Neural progenitor cell (in vitro differentiated cells): Measurements from ENCODE around the gene DRAXIN. TPM values are rescaled to one million over a fixed set of nuclear protein-coding genes. Genes with fewer than 3 reads are reported as not detected.

Experiments used
- DNase-seq: peaks from one replicate; pipeline ENCODE4 v3.0.0-alpha.2; 2016; ENCODE audit warnings: low spot score
- H2AFZ ChIP-seq: fragments of 200-600 bp; sonication (generic); replicated peaks from 2 replicates; pipeline ENCODE4 v1.6.1; 2016; ENCODE audit warnings: antibody characterized with exemption
- H3F3A ChIP-seq: fragments of 200-600 bp; sonication (generic); 2 replicates; pipeline ENCODE4 v1.6.1; 2016; ENCODE audit warnings: antibody characterized with exemption, low read depth
- H3K27ac ChIP-seq: fragments of 200-600 bp; sonication (generic); 2 replicates; pipeline ENCODE4 v1.5.1; 2016; ENCODE audit warnings: mild to moderate bottlenecking
- H3K27me3 ChIP-seq: fragments of 200-600 bp; sonication (generic); 2 replicates; pipeline ENCODE4 v1.6.1; 2016; ENCODE audit warnings: mild to moderate bottlenecking, moderate library complexity
- H3K36me3 ChIP-seq: fragments of 200-600 bp; sonication (generic); 2 replicates; pipeline ENCODE4 v1.5.1; 2016
- H3K4me1 ChIP-seq: fragments of 200-600 bp; sonication (generic); 2 replicates; pipeline ENCODE4 v1.6.1; 2016; ENCODE audit warnings: mixed run types
- H3K4me2 ChIP-seq: fragments of 200-600 bp; sonication (generic); 2 replicates; pipeline ENCODE4 v1.6.1; 2016
- H3K4me3 ChIP-seq: fragments of 200-600 bp; sonication (generic); 2 replicates; pipeline ENCODE4 v1.5.1; 2016
- H3K79me2 ChIP-seq: fragments of 200-600 bp; sonication (generic); 2 replicates; pipeline ENCODE4 v1.6.1; 2016; ENCODE audit warnings: low read depth
- H3K9ac ChIP-seq: fragments of 200-600 bp; sonication (generic); 2 replicates; pipeline ENCODE4 v1.6.1; 2016
- H3K9me3 ChIP-seq: fragments of 200-600 bp; sonication (generic); 2 replicates; pipeline ENCODE4 v1.5.1; 2016; ENCODE audit warnings: low read depth
- H4K20me1 ChIP-seq: fragments of 200-600 bp; sonication (generic); 2 replicates; pipeline ENCODE4 v1.6.1; 2016; ENCODE audit warnings: low read depth
- H3K27ac Mint-ChIP-seq: 3 replicates; pipeline ENCODE4 v1.8.0; 2021; ENCODE audit warnings: mixed read lengths
- H3K27me3 Mint-ChIP-seq: 2 replicates; pipeline ENCODE4 v1.8.0; 2022; ENCODE audit warnings: low read depth, mild to moderate bottlenecking, inconsistent platforms, moderate library complexity, mixed read lengths; ENCODE audit not compliant: insufficient read depth
- H3K36me3 Mint-ChIP-seq: 3 replicates; pipeline ENCODE4 v1.8.0; 2021; ENCODE audit warnings: mixed read lengths
- H3K4me1 Mint-ChIP-seq: 3 replicates; pipeline ENCODE4 v1.8.0; 2021; ENCODE audit warnings: mixed read lengths
- H3K4me3 Mint-ChIP-seq: 3 replicates; pipeline ENCODE4 v1.8.0; 2021; ENCODE audit warnings: mild to moderate bottlenecking, moderate library complexity, mixed read lengths
- H3K9me3 Mint-ChIP-seq: 3 replicates; pipeline ENCODE4 v1.8.0; 2020; ENCODE audit warnings: mixed read lengths
- CTCF ChIP-seq: fragments of 200-600 bp; sonication (generic); IDR thresholded peaks from 2 replicates; pipeline ENCODE4 v1.5.1; 2017; ENCODE audit warnings: antibody characterized with exemption, mild to moderate bottlenecking
- EZH2 ChIP-seq: fragments of 200-600 bp; sonication (generic); IDR thresholded peaks from 2 replicates; pipeline ENCODE4 v1.6.1; 2017; ENCODE audit warnings: antibody characterized with exemption, mild to moderate bottlenecking, moderate library complexity
- EZH2phosphoT487 ChIP-seq: fragments of 200-600 bp; sonication (generic); IDR thresholded peaks from 2 replicates; pipeline ENCODE4 v1.6.1; 2017; ENCODE audit warnings: antibody characterized with exemption
- total RNA-seq: library from RNA; depleted of rRNA; stranded (reverse); fragments of >200 nt; gene quantifications from 2 replicates; pipeline ENCODE4 v1.2.3, GENCODE V29; 2015; ENCODE audit warnings: low replicate concordance

The DRAXIN gene
- total RNA-seq, 1 donor from 2014 or later = 27.1 TPM

GRCh38 chr1:11768821-11769220, 77.3 kb downstream of the DRAXIN start:
- Histone ChIP-seq H3K79me2 (no peaks in the 10 kb centered on the region), H3K27ac (no peak overlapping the region)

DNA sequence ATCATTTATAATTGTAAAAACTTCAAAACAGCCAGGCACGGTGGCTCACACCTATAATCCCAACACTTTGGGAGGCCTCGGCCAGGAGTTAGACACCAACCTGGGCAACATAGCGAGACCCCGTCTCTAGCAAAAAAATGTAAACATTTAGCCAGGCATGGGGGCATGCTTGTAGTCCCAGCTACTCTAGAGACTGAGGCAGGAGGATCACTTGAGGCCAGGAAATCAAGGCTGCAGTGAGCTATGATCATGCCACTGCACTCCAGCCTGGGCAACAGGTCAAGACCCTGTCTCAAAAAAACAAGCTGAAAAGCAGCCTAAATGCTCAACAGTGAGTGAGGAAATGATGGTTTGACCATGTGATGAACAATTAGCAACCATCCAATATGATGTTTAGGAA, 77.8 kb downstream of the DRAXIN start:
- Histone ChIP-seq H3K9me3 (no peaks in the 10 kb centered on the region), H4K20me1 (no peaks in the 10 kb centered on the region), H3K36me3 (no peaks in the 10 kb centered on the region), H3K27me3 (peaks cover 9% of the 10 kb centered on the region), H3K9ac (no peak overlapping the region), H3K4me3 (no peak overlapping the region), H3F3A (no peaks in the 10 kb centered on the region), H3K27ac (no peak overlapping the region), H3K79me2 (no peaks in the 10 kb centered on the region), H3K4me1 (peaks cover 3% of the 10 kb centered on the region), H2AFZ (no peak overlapping the region), H3K4me2 (no peak overlapping the region)
- no peaks in the 10 kb centered on the region for H3K9me3 Mint-ChIP-seq
- TF ChIP-seq EZH2phosphoT487 (no peak), EZH2 (no peak), CTCF (no peak)
- peaks cover 2% of the 10 kb centered on the region for H3K4me1 Mint-ChIP-seq
- H3K27ac Mint-ChIP-seq = no peak overlapping the region
- no peak overlapping the region for H3K4me3 Mint-ChIP-seq
- H3K27me3 Mint-ChIP-seq = peaks cover 3% of the 10 kb centered on the region
- DNase-seq = no peak
- no peaks in the 10 kb centered on the region for H3K36me3 Mint-ChIP-seq

More at GRCh38 chr1:11768821-11769220, 77.3 kb downstream of the DRAXIN start:
- Mint-ChIP-seq H3K27me3 (peaks cover 4% of the 10 kb centered on the region), H3K4me3 (no peak overlapping the region), H3K36me3 (no peaks in the 10 kb centered on the region), H3K9me3 (no peaks in the 10 kb centered on the region), H3K4me1 (peaks cover 5% of the 10 kb centered on the region), H3K27ac (peak overlapping the region; percentile 33)
- Histone ChIP-seq H3K27me3 (peaks cover 13% of the 10 kb centered on the region), H3K9ac (no peak overlapping the region), H4K20me1 (no peaks in the 10 kb centered on the region), H3K9me3 (no peaks in the 10 kb centered on the region), H2AFZ (no peak overlapping the region), H3K4me3 (no peak overlapping the region), H3K4me1 (peaks cover 3% of the 10 kb centered on the region), H3K36me3 (no peaks in the 10 kb centered on the region), H3K4me2 (no peak overlapping the region), H3F3A (no peaks in the 10 kb centered on the region)
- no peak for TF ChIP-seq EZH2phosphoT487
- TF ChIP-seq EZH2 = no peak
- TF ChIP-seq CTCF = no peak
- DNase-seq = no peak

DNA sequence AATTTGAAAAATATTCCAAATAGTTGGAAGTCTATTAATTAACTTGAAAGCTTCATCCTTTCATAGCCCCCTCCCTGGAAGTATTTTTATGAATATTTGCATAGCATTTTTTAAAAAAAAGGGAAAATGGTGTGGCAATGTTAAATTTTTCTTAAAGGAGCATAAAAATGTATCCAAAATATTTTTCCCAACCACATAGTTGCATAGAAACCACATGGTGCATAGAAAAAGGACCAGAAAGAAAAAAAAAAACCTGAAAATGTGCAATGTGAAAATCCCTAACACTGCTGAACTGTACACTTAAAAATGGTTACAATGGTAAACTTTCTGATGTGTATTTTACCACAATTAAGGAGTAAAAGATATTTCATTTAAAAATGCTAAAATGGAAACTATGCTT, 78.5 kb downstream of the DRAXIN start:
- Mint-ChIP-seq H3K36me3 (no peaks in the 10 kb centered on the region), H3K27me3 (peaks cover 3% of the 10 kb centered on the region), H3K9me3 (no peaks in the 10 kb centered on the region), H3K27ac (no peak overlapping the region), H3K4me1 (peaks cover 2% of the 10 kb centered on the region), H3K4me3 (no peak overlapping the region)
- H3K79me2 ChIP-seq = no peaks in the 10 kb centered on the region
- no peak overlapping the region for H3K9ac ChIP-seq
- H3K4me2 ChIP-seq = no peak overlapping the region
- no peaks in the 10 kb centered on the region for H3K9me3 ChIP-seq
- no peak overlapping the region for H3K27ac ChIP-seq
- no peak overlapping the region for H2AFZ ChIP-seq
- H3K36me3 ChIP-seq = no peaks in the 10 kb centered on the region
- H3K4me3 ChIP-seq = no peak overlapping the region
- no peaks in the 10 kb centered on the region for H4K20me1 ChIP-seq
- no peaks in the 10 kb centered on the region for H3F3A ChIP-seq
- peaks cover 8% of the 10 kb centered on the region for H3K27me3 ChIP-seq
- H3K4me1 ChIP-seq = peaks cover 3% of the 10 kb centered on the region
- DNase-seq = no peak
- no peak for TF ChIP-seq CTCF
- no peak for TF ChIP-seq EZH2
- TF ChIP-seq EZH2phosphoT487 = no peak
